ENCODE measurements around the gene RGL3. TPM values are rescaled to one million over a fixed set of nuclear protein-coding genes. Genes with fewer than 3 reads are reported as not detected.

Gene RGL3
- total RNA-seq, 4 donors from 2014 or later: 0.25 to 3.7 (median 1.3) TPM

DNA sequence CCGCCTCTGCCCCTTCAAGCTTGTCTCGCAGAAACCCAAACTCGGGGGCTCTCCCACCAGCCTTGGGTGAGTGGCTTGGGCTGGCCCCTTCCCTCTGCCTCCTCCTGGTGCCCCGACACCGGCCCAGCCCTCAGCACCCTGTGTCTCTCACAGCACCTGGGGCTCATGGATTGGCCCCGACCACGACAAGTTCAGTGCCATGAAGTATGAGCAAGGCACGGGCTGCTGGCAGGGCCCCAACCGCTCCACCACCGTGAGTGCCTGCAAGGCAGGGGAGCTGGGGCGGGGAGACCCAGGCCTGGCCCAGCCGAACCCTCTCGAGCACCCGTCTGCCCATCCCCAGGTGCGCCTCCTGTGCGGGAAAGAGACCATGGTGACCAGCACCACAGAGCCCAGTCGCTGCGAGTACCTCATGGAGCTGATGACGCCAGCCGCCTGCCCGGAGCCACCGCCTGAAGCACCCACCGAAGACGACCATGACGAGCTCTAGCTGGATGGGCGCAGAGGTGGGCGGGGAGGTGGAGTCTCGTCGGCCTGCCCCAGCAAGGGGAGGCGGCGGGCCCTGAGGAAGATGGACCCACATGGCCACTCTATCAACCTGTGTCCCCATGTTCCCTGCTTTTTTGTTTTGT lies 29.9 kb upstream of the RGL3 start:
- peaks cover 0 to 71% of the 10 kb centered on the region in 2 donors for H3K36me3 ChIP-seq
- 74 to 95% methylated on average over 4 to 14 of the region's 31 CpGs for WGBS, 2 donors (ENCODE audit: low coverage in 1 of 2)

DNA sequence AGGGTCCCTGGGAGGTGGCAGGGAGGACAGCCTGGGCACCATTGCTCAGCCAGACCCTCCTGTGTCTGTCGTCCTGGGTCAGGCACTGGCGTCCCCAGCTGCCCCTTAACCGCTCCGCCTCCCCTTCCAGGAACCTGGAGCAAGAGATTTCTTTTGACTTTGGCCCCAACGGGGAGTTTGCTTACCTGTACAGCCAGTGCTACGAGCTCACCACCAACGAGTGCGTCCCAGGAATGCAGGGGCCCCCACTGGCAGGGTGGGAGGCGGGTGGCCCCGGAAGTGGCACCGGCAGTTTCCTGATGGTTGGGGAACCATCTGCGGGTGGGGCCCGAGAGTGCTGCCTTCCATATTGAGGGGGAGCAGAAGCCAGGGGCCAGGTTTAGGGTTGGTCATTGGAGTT lies 29.3 kb upstream of the RGL3 start:
- no peak for ATAC-seq
- peaks cover 0 to 4% (median 0%) of the 10 kb centered on the region in 3 donors for H3K4me1 ChIP-seq
- TF ChIP-seq POLR2AphosphoS5 (IDR thresholded peaks at IDR 0.05) (no peak), POLR2A (IDR thresholded peaks at IDR 0.05) (no peak), EP300 (IDR thresholded peaks at IDR 0.05) (no peak)
- TF ChIP-seq, protein P1, sequence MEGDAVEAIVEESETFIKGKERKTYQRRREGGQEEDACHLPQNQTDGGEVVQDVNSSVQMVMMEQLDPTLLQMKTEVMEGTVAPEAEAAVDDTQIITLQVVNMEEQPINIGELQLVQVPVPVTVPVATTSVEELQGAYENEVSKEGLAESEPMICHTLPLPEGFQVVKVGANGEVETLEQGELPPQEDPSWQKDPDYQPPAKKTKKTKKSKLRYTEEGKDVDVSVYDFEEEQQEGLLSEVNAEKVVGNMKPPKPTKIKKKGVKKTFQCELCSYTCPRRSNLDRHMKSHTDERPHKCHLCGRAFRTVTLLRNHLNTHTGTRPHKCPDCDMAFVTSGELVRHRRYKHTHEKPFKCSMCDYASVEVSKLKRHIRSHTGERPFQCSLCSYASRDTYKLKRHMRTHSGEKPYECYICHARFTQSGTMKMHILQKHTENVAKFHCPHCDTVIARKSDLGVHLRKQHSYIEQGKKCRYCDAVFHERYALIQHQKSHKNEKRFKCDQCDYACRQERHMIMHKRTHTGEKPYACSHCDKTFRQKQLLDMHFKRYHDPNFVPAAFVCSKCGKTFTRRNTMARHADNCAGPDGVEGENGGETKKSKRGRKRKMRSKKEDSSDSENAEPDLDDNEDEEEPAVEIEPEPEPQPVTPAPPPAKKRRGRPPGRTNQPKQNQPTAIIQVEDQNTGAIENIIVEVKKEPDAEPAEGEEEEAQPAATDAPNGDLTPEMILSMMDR (IDR thresholded peaks at IDR 0.05): no peak
- no peaks in the 10 kb centered on the region for H3K9me3 ChIP-seq
- H3K27me3 ChIP-seq: peaks cover 15% of the 10 kb centered on the region
- H3K27ac ChIP-seq: no peak overlapping the region
- H3K4me3 ChIP-seq: no peak overlapping the region
- peaks cover 0 to 77% of the 10 kb centered on the region in 2 donors for H3K36me3 ChIP-seq
- 80% methylated on average over 1 of the region's 13 CpGs; no CpG with 5 or more reads in 1 of the 2 donors for WGBS, 2 donors (ENCODE audit: low coverage in 1 of 2)

More for the DNA sequence above, 29.9 kb upstream of the RGL3 start:
- Histone ChIP-seq H3K9me3 (no peaks in the 10 kb centered on the region), H3K27ac (no peak overlapping the region), H3K4me3 (no peak overlapping the region), H3K27me3 (peaks cover 21% of the 10 kb centered on the region), H3K4me1 (peaks cover 0 to 4% (median 0%) of the 10 kb centered on the region in 3 donors)
- TF ChIP-seq POLR2AphosphoS5 (IDR thresholded peaks at IDR 0.05) (no peak), POLR2A (IDR thresholded peaks at IDR 0.05) (no peak), EP300 (IDR thresholded peaks at IDR 0.05) (no peak)
- TF ChIP-seq, protein P1 (IDR thresholded peaks at IDR 0.05): no peak
- no peak for ATAC-seq

DNA sequence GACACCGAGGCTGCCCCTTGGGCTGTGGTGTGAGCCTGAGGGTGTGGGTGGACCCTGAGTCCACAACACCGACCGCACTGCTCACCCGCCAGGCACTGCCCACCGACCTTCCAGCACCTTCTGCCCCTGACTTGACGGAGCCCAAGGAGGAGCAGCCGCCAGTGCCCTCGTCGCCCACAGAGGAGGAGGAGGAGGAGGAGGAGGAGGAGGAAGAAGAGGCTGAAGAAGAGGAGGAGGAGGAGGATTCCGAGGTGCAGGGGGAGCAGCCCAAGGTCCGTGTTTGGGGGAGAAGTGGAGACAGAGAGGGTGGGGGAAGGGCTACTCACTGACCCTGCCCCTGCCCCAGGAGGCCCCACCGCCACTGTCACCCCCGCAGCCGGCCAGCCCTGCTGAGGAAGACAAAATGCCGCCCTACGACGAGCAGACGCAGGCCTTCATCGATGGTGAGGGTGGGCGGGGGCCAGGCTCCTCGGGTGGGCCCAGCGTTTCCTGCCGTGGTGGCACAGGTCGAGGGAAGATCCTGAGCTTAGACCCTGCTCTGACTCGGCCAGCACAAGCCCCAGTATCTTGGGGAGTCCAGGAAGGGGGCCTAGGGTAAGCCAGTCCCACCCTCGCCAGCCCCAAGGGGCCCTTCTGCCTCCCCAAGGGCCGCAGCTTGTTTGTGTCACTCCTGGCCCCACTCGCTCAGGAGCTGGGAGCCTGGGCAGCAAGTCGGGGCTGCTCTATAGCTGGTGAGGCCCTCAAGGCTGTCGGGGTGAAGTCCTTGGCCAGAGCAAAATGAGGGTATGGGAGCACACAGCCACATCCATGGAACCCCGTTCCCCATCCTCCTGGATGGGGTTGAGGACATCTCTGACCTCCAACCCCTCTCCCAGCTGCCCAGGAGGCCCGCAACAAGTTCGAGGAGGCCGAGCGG lies 28.5 kb upstream of the RGL3 start:
- Histone ChIP-seq H3K9me3 (no peaks in the 10 kb centered on the region), H3K4me1 (peaks cover 0 to 4% (median 0%) of the 10 kb centered on the region in 3 donors), H3K4me3 (no peak overlapping the region), H3K27me3 (peaks cover 7% of the 10 kb centered on the region), H3K36me3 (peaks cover 0 to 85% of the 10 kb centered on the region in 2 donors), H3K27ac (no peak overlapping the region)
- no peak for ATAC-seq
- TF ChIP-seq POLR2A (IDR thresholded peaks at IDR 0.05) (no peak), POLR2AphosphoS5 (IDR thresholded peaks at IDR 0.05) (no peak), EP300 (IDR thresholded peaks at IDR 0.05) (no peak)
- TF ChIP-seq, protein P1 (IDR thresholded peaks at IDR 0.05): no peak
- WGBS, 2 donors (ENCODE audit: low coverage in 1 of 2): 77% methylated on average over 5 of the region's 35 CpGs; no CpG with 5 or more reads in 1 of the 2 donors

DNA sequence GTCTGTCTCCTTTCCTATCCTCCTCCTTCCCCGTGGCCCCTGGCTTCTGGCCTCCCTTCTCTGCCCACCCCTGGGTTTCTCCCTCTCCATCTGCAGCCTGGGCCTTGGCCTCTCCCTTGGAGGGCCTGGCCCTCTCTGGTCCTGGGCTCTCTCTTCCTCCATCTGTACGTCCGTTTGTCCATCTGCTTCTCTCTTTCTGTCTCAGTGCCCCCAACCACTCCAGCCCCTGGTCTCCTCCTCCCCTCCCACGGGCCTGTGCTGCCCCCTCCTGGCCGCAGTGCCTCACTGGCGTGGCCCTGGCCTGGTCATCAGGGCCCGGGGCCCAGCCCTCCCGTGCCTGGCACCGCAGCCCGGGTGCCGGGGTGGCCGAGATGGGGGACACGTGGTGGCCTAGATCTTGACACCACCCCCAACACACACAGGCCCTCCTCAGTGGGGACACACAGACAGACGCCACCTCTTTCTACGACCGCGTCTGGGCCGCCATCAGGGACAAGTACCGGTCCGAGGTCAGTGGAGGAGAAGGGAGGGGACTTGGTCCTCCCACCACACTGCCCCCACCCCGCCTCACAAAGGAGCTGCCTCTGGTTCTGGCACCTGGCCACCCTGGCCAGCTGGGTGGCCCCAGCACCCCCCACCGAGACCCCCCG lies 27.7 kb upstream of the RGL3 start:
- Histone ChIP-seq H3K27me3 (peaks cover 5% of the 10 kb centered on the region), H3K27ac (peak overlapping the region in 1 of 4 donors; percentile 27), H3K4me1 (peaks cover 0 to 4% (median 0%) of the 10 kb centered on the region in 3 donors), H3K9me3 (no peaks in the 10 kb centered on the region), H3K4me3 (no peak overlapping the region), H3K36me3 (peaks cover 0 to 93% of the 10 kb centered on the region in 2 donors)
- TF ChIP-seq, protein P1 (IDR thresholded peaks at IDR 0.05): peak in 3 of 4 experiments; percentile 73 to 88 (median 75)
- TF ChIP-seq POLR2A (IDR thresholded peaks at IDR 0.05) (no peak), EP300 (IDR thresholded peaks at IDR 0.05) (no peak)
- 48 to 57% methylated on average over 3 to 5 of the region's 23 CpGs for WGBS, 2 donors (ENCODE audit: low coverage in 1 of 2)
- peak; percentile 72 for ATAC-seq

Data from gastroesophageal sphincter (tissue), 4 donors.